Bronchial epithelial cell (primary cell): ENCODE data around the gene TBC1D10A. TPM values are rescaled to one million over a fixed set of nuclear protein-coding genes. Genes with fewer than 3 reads are reported as not detected.

ENCODE experiments used
- DNase-seq: peaks from one replicate; pipeline ENCODE4 v3.0.0-alpha.2; 2010; ENCODE audit warnings: low read depth
- FAIRE-seq: peaks from 2 replicates; lab custom pipeline; 2011; peaks lifted over from hg19 to GRCh38; lab: Jason Lieb, UNC
- H3K27me3 ChIP-seq: 2 replicates; pipeline ENCODE4 v1.5.1; 2011; ENCODE audit warnings: low read length; ENCODE audit not compliant: control insufficient read depth, insufficient read depth
- H3K36me3 ChIP-seq: 2 replicates; pipeline ENCODE4 v1.5.1; 2011; ENCODE audit warnings: low read length; ENCODE audit not compliant: control insufficient read depth, insufficient read depth
- H3K4me3 ChIP-seq: 2 replicates; pipeline ENCODE4 v1.5.1; 2011; ENCODE audit warnings: mild to moderate bottlenecking, low read depth, low read length, control low read depth
- CTCF ChIP-seq: IDR thresholded peaks from 2 replicates; pipeline ENCODE4 v1.5.1; 2011; ENCODE audit warnings: mild to moderate bottlenecking, moderate library complexity, low read length, control low read depth, inconsistent platforms; ENCODE audit not compliant: insufficient read depth, severe bottlenecking
- total RNA-seq: library from RNA; depleted of rRNA; stranded (reverse); fragments of >200 nt; gene quantifications from 2 replicates; pipeline ENCODE4 v1.2.1, GENCODE V29; 2014

The TBC1D10A gene
- total RNA-seq, 1 donor from 2014 or later = 6.6 TPM

GRCh38 chr22:30310881-30311771 is 15.6 kb downstream of the TBC1D10A start:
- no peak for TF ChIP-seq CTCF
- FAIRE-seq (no peak), DNase-seq (no peak)
- no peaks in the 10 kb centered on the region for H3K27me3 ChIP-seq
- H3K4me3 ChIP-seq = no peak overlapping the region
- H3K36me3 ChIP-seq = no peaks in the 10 kb centered on the region

DNA sequence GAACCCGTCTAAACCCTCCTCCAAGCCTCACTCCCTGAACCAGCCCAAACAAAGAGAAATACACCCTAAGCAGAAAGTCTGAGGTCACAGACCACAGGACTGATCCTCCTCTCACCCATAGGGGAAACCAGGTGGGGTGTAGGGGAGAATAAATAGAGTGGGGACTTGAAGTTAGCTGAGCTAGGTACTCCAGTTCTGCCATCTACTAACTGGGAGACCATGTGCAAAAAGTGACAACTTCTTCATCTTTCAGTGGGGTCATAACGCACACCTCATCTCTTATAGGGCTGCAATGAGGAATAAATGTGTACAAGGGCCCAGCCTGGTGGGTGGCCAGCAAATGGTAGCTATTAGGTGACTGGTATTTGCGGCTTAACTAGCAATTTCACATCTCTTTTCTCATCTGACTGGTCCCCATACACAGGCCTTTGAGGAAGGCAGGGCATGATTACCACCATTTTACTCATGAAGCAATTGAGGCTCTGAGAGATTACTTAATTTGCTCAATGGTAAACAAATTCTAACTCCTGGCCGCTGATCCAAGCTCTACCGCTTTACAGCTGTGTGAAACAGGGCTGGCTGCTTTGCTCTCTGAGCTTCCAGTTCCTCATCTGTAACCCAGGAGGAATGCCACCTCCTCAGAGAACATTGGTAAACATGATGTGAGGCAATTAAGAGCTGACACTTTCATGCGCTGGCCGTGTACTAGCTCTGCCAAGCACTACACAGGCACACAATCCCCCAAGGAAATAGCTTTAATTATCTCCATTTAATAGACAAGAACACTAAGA is 16.6 kb downstream of the TBC1D10A start:
- FAIRE-seq (peak; percentile 90), DNase-seq (peak; percentile 85)
- no peaks in the 10 kb centered on the region for H3K27me3 ChIP-seq
- no peak overlapping the region for H3K4me3 ChIP-seq
- no peak for TF ChIP-seq CTCF
- no peaks in the 10 kb centered on the region for H3K36me3 ChIP-seq

GRCh38 chr22:30308518-30309230 is 18.1 kb downstream of the TBC1D10A start:
- Histone ChIP-seq H3K27me3 (no peaks in the 10 kb centered on the region), H3K36me3 (no peaks in the 10 kb centered on the region), H3K4me3 (no peak overlapping the region)
- TF ChIP-seq CTCF = no peak
- DNase-seq (peak; percentile 62), FAIRE-seq (no peak)

- FAIRE-seq (no peak), DNase-seq (no peak)
- Histone ChIP-seq H3K27me3 (no peaks in the 10 kb centered on the region), H3K36me3 (no peaks in the 10 kb centered on the region), H3K4me3 (no peak overlapping the region)
- TF ChIP-seq CTCF = no peak
Observed at GRCh38 chr22:30308093-30308492, 18.6 kb downstream of the TBC1D10A start.

DNA sequence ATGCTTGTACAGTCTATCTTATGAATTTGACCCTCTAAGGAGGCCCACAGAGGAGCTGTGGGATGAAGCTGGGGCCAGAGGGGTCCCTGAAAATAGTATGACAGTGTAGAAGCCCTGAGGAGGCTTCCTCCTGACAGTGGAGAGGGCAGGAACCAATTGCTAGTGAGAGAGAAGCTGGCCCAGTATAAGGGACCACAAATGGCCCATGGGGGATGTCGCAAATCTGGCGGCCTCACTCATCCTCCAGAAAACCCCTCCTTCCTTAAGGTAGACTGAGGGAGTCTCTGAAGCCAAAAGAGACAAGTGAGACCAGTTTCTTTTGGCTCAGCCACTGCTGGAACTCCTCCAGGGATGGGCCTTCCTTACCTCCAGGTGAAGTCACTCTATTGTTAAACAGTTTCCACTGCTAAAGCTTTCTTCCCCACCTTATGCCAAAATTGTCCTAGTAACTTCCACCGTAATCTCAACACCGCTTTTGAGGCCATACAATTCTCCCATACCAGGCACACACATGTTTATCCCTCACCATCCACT is 19.6 kb downstream of the TBC1D10A start:
- H3K36me3 ChIP-seq = no peaks in the 10 kb centered on the region
- no peaks in the 10 kb centered on the region for H3K27me3 ChIP-seq
- FAIRE-seq (no peak), DNase-seq (no peak)
- H3K4me3 ChIP-seq = no peak overlapping the region
- no peak for TF ChIP-seq CTCF
